Measurements from ENCODE around the gene ZNF652.
"Not testable (repeated sequence)": the region's sequence is repeated elsewhere in the genome, so short reads cannot be mapped to it uniquely, and the experiment has no call there.

ZNF652 gene

GRCh38 chr17:49378311-49378710, 16.3 kb upstream of the ZNF652 start:
- TF ChIP-seq GATA1 (IDR thresholded peaks at IDR 0.05; ENCODE audit: low read depth, low read length) (no peak), POLR2A (IDR thresholded peaks at IDR 0.05; ENCODE audit: low read length) (no peak)
- DNase-seq = no peak

- TF ChIP-seq GATA1 (IDR thresholded peaks at IDR 0.05; ENCODE audit: low read depth, low read length) = no peak
- TF ChIP-seq POLR2A (IDR thresholded peaks at IDR 0.05; ENCODE audit: low read length) = no peak
- DNase-seq = no peak
Observed at GRCh38 chr17:49375544-49375943, 13.5 kb upstream of the ZNF652 start.

DNA sequence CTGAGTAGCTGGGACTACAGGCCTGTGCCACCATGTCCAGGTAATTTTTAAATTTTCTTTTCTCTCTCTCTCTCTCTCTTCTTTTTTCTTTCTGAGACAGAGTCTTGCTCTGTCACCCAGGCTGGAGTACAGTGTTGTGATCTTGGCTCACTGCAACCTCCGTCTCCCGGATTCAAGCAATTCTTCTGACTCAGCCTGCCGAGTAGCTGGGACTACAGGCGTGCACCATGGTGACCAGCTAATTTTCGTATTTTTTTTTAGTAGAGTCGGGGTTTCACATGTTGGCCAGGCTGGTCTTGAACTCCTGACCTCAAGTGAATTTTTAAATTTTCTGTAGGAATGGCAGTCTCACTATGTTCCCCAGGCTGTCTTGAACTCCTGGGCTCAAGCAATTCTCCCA, 11.1 kb upstream of the ZNF652 start:
- TF ChIP-seq POLR2A (IDR thresholded peaks at IDR 0.05; ENCODE audit: low read length) (no peak), GATA1 (IDR thresholded peaks at IDR 0.05; ENCODE audit: low read depth, low read length) (no peak)
- DNase-seq = no peak

GRCh38 chr17:49372425-49372824, 10.4 kb upstream of the ZNF652 start:
- TF ChIP-seq POLR2A (IDR thresholded peaks at IDR 0.05; ENCODE audit: low read length) = no peak
- no peak for TF ChIP-seq GATA1 (IDR thresholded peaks at IDR 0.05; ENCODE audit: low read depth, low read length)
- DNase-seq = no peak

DNA sequence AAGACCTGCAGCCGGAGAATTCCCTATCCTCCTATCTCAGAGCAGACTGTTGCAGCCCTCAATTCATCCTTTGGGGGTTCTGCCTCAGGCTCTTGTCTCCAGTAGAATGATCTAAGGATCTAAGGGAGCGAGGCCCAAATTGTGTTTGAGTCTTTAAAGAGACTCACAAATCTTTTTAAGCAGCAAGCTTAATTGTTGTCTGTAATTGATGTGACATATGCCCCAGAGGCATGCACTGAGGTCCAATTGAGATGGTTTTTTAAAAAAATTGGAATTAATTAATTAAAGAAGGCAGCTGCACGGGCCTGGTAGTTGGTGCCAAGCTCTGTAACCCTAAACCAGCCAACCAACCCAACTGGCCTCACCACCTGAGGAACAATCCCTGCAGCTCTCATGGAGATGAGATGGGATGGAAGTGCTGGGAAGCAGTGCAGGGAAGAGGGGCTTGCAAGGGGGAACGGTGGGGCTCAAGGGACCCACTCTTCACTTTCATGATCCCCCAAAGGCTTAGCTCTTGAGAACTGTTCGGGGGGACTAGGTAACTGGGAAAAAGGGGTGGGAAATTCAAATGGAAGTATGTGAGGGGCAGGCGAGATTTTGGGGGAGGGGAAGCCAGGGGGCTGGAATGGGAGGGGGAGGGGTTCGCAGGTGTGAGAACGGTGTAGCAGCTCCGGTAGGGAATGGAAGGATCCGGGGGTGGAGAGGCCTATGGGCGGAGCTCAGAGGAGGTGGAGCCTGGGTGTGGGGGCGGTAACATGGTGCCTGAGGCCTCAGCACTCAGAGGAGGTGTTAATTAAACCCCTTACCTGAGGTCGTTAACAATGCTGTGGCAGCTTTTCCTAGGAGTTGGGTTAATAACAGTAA, 9.2 kb upstream of the ZNF652 start:
- no peak for TF ChIP-seq GATA1 (IDR thresholded peaks at IDR 0.05; ENCODE audit: low read depth, low read length)
- TF ChIP-seq POLR2A (IDR thresholded peaks at IDR 0.05; ENCODE audit: low read length) = no peak
- DNase-seq = no peak

DNA sequence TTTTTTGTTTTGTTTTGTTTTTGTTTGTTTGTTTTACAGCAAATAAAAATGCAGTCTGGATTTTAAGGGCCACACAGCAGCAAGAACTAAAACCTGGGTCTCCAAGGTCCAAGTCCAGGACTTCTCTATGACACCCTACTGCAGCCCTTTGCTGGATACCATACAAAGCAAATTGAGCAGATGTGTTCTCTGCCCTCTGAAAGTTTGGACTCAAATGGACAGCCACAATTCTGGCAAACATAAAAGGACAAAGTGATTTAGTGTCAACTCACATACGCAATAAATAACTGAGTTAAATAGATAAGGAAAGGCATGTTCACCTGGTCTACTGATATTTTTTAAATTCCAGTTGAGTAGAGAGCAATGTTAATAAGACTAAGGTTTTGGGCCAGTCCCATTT, 7.7 kb upstream of the ZNF652 start:
- no peak for DNase-seq
- TF ChIP-seq GATA1 (IDR thresholded peaks at IDR 0.05; ENCODE audit: low read depth, low read length) = no peak
- no peak for TF ChIP-seq POLR2A (IDR thresholded peaks at IDR 0.05; ENCODE audit: low read length)

DNA sequence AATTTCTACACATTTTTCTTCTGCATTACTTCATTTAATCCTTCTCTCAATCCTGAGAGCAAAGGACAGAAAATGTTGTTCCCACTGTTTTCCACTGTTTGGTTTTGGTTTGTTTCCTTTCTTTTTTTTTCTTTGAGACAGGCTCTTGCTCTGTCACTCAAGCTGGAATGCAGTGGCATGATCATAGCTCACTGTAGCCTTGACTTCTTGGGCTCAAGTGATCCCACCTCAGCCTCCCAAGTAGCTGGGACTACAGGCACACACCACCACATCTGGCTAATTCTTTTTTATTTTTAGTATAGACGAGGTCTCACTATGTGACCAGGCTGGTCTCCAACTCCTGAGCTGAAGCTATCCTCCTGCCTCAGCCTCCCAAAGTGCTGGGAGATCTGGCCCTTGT, 7.0 kb upstream of the ZNF652 start:
- no peak for TF ChIP-seq POLR2A (IDR thresholded peaks at IDR 0.05; ENCODE audit: low read length)
- no peak for TF ChIP-seq GATA1 (IDR thresholded peaks at IDR 0.05; ENCODE audit: low read depth, low read length)
- no peak for DNase-seq

GRCh38 chr17:49365667-49366066, 3.6 kb upstream of the ZNF652 start:
- no peak for TF ChIP-seq GATA1 (IDR thresholded peaks at IDR 0.05; ENCODE audit: low read depth, low read length)
- no peak for TF ChIP-seq POLR2A (IDR thresholded peaks at IDR 0.05; ENCODE audit: low read length)
- DNase-seq = peak; percentile 38 to 54

- DNase-seq = not testable (repeated sequence)
Observed at GRCh38 chr17:49365126-49365525, 3.1 kb upstream of the ZNF652 start.

- DNase-seq = no peak
- TF ChIP-seq GATA1 (IDR thresholded peaks at IDR 0.05; ENCODE audit: low read depth, low read length) (no peak), POLR2A (IDR thresholded peaks at IDR 0.05; ENCODE audit: low read length) (no peak)
Observed at GRCh38 chr17:49364119-49364518, 2.1 kb upstream of the ZNF652 start.

GRCh38 chr17:49363251-49363650, 1.2 kb upstream of the ZNF652 start:
- no peak for TF ChIP-seq GATA1 (IDR thresholded peaks at IDR 0.05; ENCODE audit: low read depth, low read length)
- no peak for DNase-seq

DNA sequence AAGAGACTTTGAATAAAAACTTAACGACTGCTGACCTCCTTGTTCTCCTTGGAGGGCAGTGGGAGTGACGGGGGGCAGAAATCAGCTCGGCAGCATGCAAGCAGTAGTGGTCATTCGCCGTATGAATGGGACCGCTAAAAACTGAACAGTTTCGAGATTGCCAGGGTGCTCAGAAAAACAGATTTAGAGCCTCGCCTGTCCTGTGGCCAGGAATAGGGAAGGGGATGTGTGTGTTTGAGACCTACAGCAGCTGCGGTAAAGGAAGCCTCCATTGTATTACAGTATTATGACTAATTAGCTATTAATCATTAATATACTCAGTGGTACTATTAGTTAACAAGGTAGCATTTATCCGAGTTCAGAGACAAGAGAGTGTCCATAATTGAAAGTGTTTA, 670 bp upstream of the ZNF652 start:
- TF ChIP-seq POLR2A (IDR thresholded peaks at IDR 0.05; ENCODE audit: low read length) (no peak), GATA1 (IDR thresholded peaks at IDR 0.05; ENCODE audit: low read depth, low read length) (no peak)
- no peak for DNase-seq

DNA sequence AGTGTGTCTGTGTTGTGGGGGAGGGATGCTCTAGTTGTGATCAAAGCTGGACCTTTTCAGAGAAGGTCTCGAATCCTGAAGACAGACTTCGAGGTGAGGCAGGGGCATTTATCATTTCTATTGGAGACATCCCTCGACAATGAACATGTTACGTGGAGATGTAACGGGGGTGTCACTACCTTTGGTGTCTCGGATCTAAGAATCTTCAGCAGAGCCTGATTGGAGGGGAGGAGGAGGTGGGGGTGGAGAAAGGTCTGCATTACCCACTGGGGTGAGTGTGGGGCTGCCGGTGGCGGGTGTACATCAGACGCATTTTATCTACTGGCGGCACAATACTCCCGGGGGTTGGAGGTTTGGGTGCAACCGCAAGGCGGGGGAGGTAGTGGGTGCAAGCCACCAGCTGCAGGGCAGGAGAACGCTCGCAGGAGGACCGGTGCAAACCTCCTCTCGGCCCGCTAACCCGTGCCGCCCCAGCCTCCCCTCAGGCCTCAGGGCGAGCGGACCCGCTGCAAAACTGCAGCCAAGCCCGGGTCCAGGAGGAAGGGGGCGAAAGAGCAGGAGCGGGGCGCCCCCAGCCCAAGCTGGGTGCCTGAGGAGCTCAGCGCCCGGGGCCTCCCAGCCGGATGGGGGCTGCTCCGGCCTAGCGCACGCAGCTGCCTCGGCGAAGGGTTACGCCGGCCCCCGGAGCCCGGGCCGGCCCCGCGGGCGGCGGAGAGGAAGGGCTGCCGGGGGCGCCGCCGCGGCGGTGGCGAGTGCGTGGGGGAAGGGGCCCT, 735 bp downstream of the ZNF652 start:
- TF ChIP-seq POLR2A (IDR thresholded peaks at IDR 0.05; ENCODE audit: low read length) (peak; percentile 63), GATA1 (IDR thresholded peaks at IDR 0.05; ENCODE audit: low read depth, low read length) (no peak)
- peak; percentile 79 to 85 for DNase-seq

- no peak for DNase-seq
- TF ChIP-seq POLR2A (IDR thresholded peaks at IDR 0.05; ENCODE audit: low read length) = no peak
- no peak for TF ChIP-seq GATA1 (IDR thresholded peaks at IDR 0.05; ENCODE audit: low read depth, low read length)
Observed at GRCh38 chr17:49360796-49361128, 1.3 kb downstream of the ZNF652 start.
